GM19193 (cell line): ENCODE results near the gene EBF4.

Experiments
- POLR2A ChIP-seq: IDR thresholded peaks from 4 replicates; pipeline ENCODE4 v1.6.1; 2011; ENCODE audit not compliant: insufficient read depth, insufficient read length; ENCODE audit errors: extremely low read depth

The EBF4 gene

GRCh38 chr20:2773812-2774211, 81.2 kb downstream of the EBF4 start:
- TF ChIP-seq POLR2A, result no peak

- no peak for TF ChIP-seq POLR2A
Measured at GRCh38 chr20:2775139-2775538, 82.6 kb downstream of the EBF4 start.

- TF ChIP-seq POLR2A, result no peak
Measured at GRCh38 chr20:2778602-2779321, 86.2 kb downstream of the EBF4 start.

- no peak for TF ChIP-seq POLR2A
Measured at GRCh38 chr20:2780948-2781347, 88.4 kb downstream of the EBF4 start.

GRCh38 chr20:2783908-2784566, 91.5 kb downstream of the EBF4 start:
- TF ChIP-seq POLR2A, result no peak

- TF ChIP-seq POLR2A, result peak; percentile 2
Measured at GRCh38 chr20:2793471-2793870, 100.9 kb downstream of the EBF4 start.

- no peak for TF ChIP-seq POLR2A
Measured at GRCh38 chr20:2794202-2794748, 101.7 kb downstream of the EBF4 start.

- TF ChIP-seq POLR2A, result no peak
Measured at GRCh38 chr20:2794866-2795447, 102.4 kb downstream of the EBF4 start.

GRCh38 chr20:2795451-2795850, 102.9 kb downstream of the EBF4 start:
- TF ChIP-seq POLR2A, result no peak

- no peak for TF ChIP-seq POLR2A
Measured at GRCh38 chr20:2796011-2796660, 103.6 kb downstream of the EBF4 start.

GRCh38 chr20:2797136-2797983, 104.8 kb downstream of the EBF4 start:
- no peak for TF ChIP-seq POLR2A

GRCh38 chr20:2798095-2798805, 105.7 kb downstream of the EBF4 start:
- no peak for TF ChIP-seq POLR2A

- no peak for TF ChIP-seq POLR2A
Measured at GRCh38 chr20:2798814-2799213, 106.2 kb downstream of the EBF4 start.

GRCh38 chr20:2799271-2799670, 106.7 kb downstream of the EBF4 start:
- no peak for TF ChIP-seq POLR2A
